SU-DHL-6 (cell line): ENCODE data around the gene ZNF774.

Source experiments
- H2AFZ ChIP-seq: fragments of 200-600 bp; sonication (generic); 2 replicates; pipeline ENCODE4 v1.6.1; 2014; ENCODE audit warnings: low read depth, mild to moderate bottlenecking, moderate library complexity, mixed read lengths, antibody characterized with exemption, low read length; ENCODE audit not compliant: severe bottlenecking
- H3F3A ChIP-seq: fragments of 200-600 bp; shearing (Covaris generic); 2 replicates; pipeline ENCODE4 v1.6.0; 2016; ENCODE audit warnings: antibody characterized with exemption, mild to moderate bottlenecking; ENCODE audit not compliant: insufficient read depth
- H3K27ac ChIP-seq: fragments of 200-600 bp; sonication (generic); 2 replicates; pipeline ENCODE4 v1.5.1; 2016; ENCODE audit warnings: low read depth, mild to moderate bottlenecking, low read length, moderate library complexity, mixed read lengths
- H3K27me3 ChIP-seq: fragments of 200-600 bp; sonication (generic), shearing (Covaris generic); 2 replicates; pipeline ENCODE4 v1.6.0; 2014; ENCODE audit warnings: mild to moderate bottlenecking, low read length
- H3K36me3 ChIP-seq: fragments of 200-600 bp; sonication (generic); 2 replicates; pipeline ENCODE4 v1.6.1; 2014; ENCODE audit warnings: mild to moderate bottlenecking, low read length, mixed read lengths
- H3K4me2 ChIP-seq: fragments of 300-600, 200-600 bp; shearing (Covaris generic), sonication (generic); 2 replicates; pipeline ENCODE4 v1.6.0; 2014; ENCODE audit warnings: low read length, low read depth, mild to moderate bottlenecking; ENCODE audit not compliant: poor library complexity, severe bottlenecking
- H3K4me3 ChIP-seq: fragments of 200-600 bp; sonication (generic); 2 replicates; pipeline ENCODE4 v1.5.1; 2014; ENCODE audit warnings: antibody characterized with exemption, low read length, mild to moderate bottlenecking, mixed read lengths; ENCODE audit not compliant: insufficient read depth, poor library complexity, severe bottlenecking
- H3K79me2 ChIP-seq: fragments of 200-600 bp; sonication (generic); 2 replicates; pipeline ENCODE4 v1.6.1; 2014; ENCODE audit warnings: mild to moderate bottlenecking, low read length, moderate library complexity; ENCODE audit not compliant: insufficient read depth
- H3K9ac ChIP-seq: fragments of 200-600 bp; sonication (generic); 2 replicates; pipeline ENCODE4 v1.7.0; 2014; ENCODE audit warnings: mild to moderate bottlenecking, low read length
- H3K9me2 ChIP-seq: fragments of 200-600 bp; sonication (generic); replicated peaks from 2 replicates; pipeline ENCODE4 v1.6.1; 2014; ENCODE audit warnings: low read length; ENCODE audit not compliant: insufficient read depth
- H3K9me3 ChIP-seq: fragments of 200-600 bp; sonication (generic); 2 replicates; pipeline ENCODE4 v1.6.1; 2014; ENCODE audit warnings: low read length, mixed read lengths; ENCODE audit not compliant: insufficient read depth
- H4K20me1 ChIP-seq: fragments of 200-600 bp; sonication (generic); 2 replicates; pipeline ENCODE4 v1.6.1; 2014; ENCODE audit warnings: low read depth, mild to moderate bottlenecking, antibody characterized with exemption, low read length, moderate library complexity, mixed read lengths
- EZH2phosphoT487 ChIP-seq: fragments of 200-600 bp; sonication (generic), shearing (Covaris generic); conservative IDR thresholded peaks from 2 replicates; pipeline ENCODE4 v1.6.1; 2018; ENCODE audit warnings: mild to moderate bottlenecking, antibody characterized with exemption, low read length, moderate library complexity, mixed read lengths
- TF ChIP-seq, protein P1 (sequence below): fragments of 200-600 bp; sonication (generic); IDR thresholded peaks from one replicate; pipeline ENCODE4 v1.5.1; 2017; ENCODE audit warnings: antibody characterized with exemption, mild to moderate bottlenecking, low read length, moderate library complexity; ENCODE audit not compliant: insufficient read depth, poor library complexity, severe bottlenecking

Gene ZNF774

DNA sequence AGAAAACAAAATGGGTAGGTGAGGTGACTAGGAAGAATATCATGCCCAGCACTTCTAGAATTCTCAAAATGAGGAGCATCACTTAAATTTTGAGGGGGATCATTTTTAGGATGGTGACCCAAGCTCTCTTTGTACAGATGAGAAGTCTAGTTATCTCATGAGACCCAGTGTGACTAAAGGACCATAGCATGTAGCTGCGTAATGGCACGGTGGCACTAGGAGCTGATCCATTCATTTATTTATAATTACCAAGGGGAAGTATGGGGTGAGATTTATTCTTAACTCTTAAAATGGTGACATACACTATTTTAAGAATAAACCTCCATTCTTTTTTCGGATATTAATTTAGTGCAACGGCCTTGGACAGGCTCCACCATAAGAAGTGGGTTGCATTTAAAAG lies 44.2 kb downstream of the ZNF774 start:
- no peak overlapping the region for H2AFZ ChIP-seq
- H3K27me3 ChIP-seq: no peaks in the 10 kb centered on the region
- H3F3A ChIP-seq: peaks cover 21% of the 10 kb centered on the region; the same call in 1 of the 2 replicates
- H3K4me2 ChIP-seq: no peak overlapping the region
- no peak overlapping the region for H3K4me3 ChIP-seq
- H3K9me3 ChIP-seq: no peaks in the 10 kb centered on the region
- TF ChIP-seq, protein P1, sequence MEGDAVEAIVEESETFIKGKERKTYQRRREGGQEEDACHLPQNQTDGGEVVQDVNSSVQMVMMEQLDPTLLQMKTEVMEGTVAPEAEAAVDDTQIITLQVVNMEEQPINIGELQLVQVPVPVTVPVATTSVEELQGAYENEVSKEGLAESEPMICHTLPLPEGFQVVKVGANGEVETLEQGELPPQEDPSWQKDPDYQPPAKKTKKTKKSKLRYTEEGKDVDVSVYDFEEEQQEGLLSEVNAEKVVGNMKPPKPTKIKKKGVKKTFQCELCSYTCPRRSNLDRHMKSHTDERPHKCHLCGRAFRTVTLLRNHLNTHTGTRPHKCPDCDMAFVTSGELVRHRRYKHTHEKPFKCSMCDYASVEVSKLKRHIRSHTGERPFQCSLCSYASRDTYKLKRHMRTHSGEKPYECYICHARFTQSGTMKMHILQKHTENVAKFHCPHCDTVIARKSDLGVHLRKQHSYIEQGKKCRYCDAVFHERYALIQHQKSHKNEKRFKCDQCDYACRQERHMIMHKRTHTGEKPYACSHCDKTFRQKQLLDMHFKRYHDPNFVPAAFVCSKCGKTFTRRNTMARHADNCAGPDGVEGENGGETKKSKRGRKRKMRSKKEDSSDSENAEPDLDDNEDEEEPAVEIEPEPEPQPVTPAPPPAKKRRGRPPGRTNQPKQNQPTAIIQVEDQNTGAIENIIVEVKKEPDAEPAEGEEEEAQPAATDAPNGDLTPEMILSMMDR: no peak
- TF ChIP-seq EZH2phosphoT487: no peak
- no peaks in the 10 kb centered on the region for H3K9me2 ChIP-seq
- H3K79me2 ChIP-seq: peaks cover 82% of the 10 kb centered on the region
- no peak overlapping the region for H3K27ac ChIP-seq
- no peak overlapping the region for H3K9ac ChIP-seq
- H3K36me3 ChIP-seq: no peaks in the 10 kb centered on the region; the same call in 1 of the 2 replicates
- H4K20me1 ChIP-seq: peaks cover 3% of the 10 kb centered on the region; the same call in 1 of the 2 replicates

- H3K9ac ChIP-seq: no peak overlapping the region
- H3K4me3 ChIP-seq: no peak overlapping the region
- H3K36me3 ChIP-seq: no peaks in the 10 kb centered on the region
- H3K9me2 ChIP-seq: no peaks in the 10 kb centered on the region
- peak overlapping the region; percentile 53 for H3K4me2 ChIP-seq
- H2AFZ ChIP-seq: no peak overlapping the region
- no peaks in the 10 kb centered on the region for H3K27me3 ChIP-seq
- H3K27ac ChIP-seq: 0 out of 2 replicates have a peak overlapping the region, but pooled peaks have one; percentile 17
- no peaks in the 10 kb centered on the region for H3K9me3 ChIP-seq
- H4K20me1 ChIP-seq: peaks cover 13% of the 10 kb centered on the region
- TF ChIP-seq EZH2phosphoT487: no peak
- TF ChIP-seq, protein P1: no peak
- H3F3A ChIP-seq: peaks cover 17% of the 10 kb centered on the region; the same call in 1 of the 2 replicates
- H3K79me2 ChIP-seq: peaks cover 89% of the 10 kb centered on the region
Observed at GRCh38 chr15:90400005-90400758, 48.1 kb downstream of the ZNF774 start.

DNA sequence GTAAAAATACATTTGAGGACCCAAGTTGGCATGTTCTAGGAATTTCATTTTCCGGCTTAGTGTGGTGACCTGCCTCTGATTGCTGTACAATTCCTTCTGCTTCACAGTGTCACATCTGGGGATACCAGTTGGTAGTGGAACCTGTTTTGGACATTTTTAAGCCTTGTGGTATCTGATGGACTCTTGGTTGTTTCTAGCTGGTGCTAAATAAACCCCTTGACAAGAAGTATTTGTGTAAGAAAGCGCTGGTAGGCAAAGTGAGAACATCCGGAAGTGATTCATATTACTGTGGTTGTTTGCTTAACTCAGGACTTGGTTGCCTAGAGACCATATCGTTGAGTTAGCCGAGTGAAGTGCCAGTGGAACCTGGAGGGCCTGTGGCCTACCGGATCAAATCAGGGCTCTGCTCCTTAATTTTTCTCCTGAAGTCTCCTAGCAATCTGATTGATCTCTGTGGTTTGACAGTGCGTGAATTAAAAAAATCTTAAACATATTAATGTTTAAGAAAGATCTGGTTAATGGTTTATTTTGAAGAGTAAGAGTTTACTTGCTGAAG lies 48.8 kb downstream of the ZNF774 start:
- H2AFZ ChIP-seq: no peak overlapping the region
- no peaks in the 10 kb centered on the region for H3K27me3 ChIP-seq
- no peak overlapping the region for H3K9ac ChIP-seq
- no peaks in the 10 kb centered on the region for H3K9me3 ChIP-seq
- no peak overlapping the region for H3K4me3 ChIP-seq
- peaks cover 15% of the 10 kb centered on the region for H4K20me1 ChIP-seq
- H3K36me3 ChIP-seq: no peaks in the 10 kb centered on the region
- H3K4me2 ChIP-seq: peak overlapping the region; percentile 53
- TF ChIP-seq EZH2phosphoT487: no peak
- TF ChIP-seq, protein P1: no peak
- H3K27ac ChIP-seq: 0 out of 2 replicates have a peak overlapping the region, but pooled peaks have one; percentile 17
- H3F3A ChIP-seq: peaks cover 17% of the 10 kb centered on the region; the same call in 1 of the 2 replicates
- H3K9me2 ChIP-seq: no peaks in the 10 kb centered on the region
- H3K79me2 ChIP-seq: peaks cover 89% of the 10 kb centered on the region
